GM19035 (cell line): ENCODE data around the gene CD79B.
"Not testable (repeated sequence)": the region's sequence is repeated elsewhere in the genome, so short reads cannot be mapped to it uniquely, and the experiment has no call there.

Experiments
- ATAC-seq: cut with Tn5 transposase; IDR thresholded peaks from one replicate; pipeline ENCODE4 v1.9.1; 2021; ENCODE audit not compliant: unreplicated experiment

Gene CD79B

GRCh38 chr17:63915753-63916152, 16.4 kb downstream of the CD79B start:
- not testable (repeated sequence) for ATAC-seq

GRCh38 chr17:63914471-63914870, 17.7 kb downstream of the CD79B start:
- no peak for ATAC-seq

- ATAC-seq: no peak
Measured at GRCh38 chr17:63911657-63912100, 20.5 kb downstream of the CD79B start.

GRCh38 chr17:63911041-63911635, 21.0 kb downstream of the CD79B start, which contains the start of gene CSHL1:
TSS of gene CSHL1 (minus strand) at chr17:63911258. CDS start at chr17:63911196, 62 bp downstream.
- no peak for ATAC-seq

GRCh38 chr17:63910096-63910495, 22.0 kb downstream of the CD79B start:
- ATAC-seq: no peak

- ATAC-seq: not testable (repeated sequence)
Measured at GRCh38 chr17:63909586-63909985, 22.5 kb downstream of the CD79B start.

GRCh38 chr17:63907161-63907778, 24.9 kb downstream of the CD79B start:
- ATAC-seq: not testable (repeated sequence)

GRCh38 chr17:63904796-63905195, 27.3 kb downstream of the CD79B start:
- not testable (repeated sequence) for ATAC-seq

GRCh38 chr17:63903787-63904201, 28.3 kb downstream of the CD79B start:
- ATAC-seq: not testable (repeated sequence)

- not testable (repeated sequence) for ATAC-seq
Measured at GRCh38 chr17:63901971-63902370, 30.2 kb downstream of the CD79B start.

GRCh38 chr17:63898899-63899798, 33.0 kb downstream of the CD79B start:
- ATAC-seq: not testable (repeated sequence)

GRCh38 chr17:63896524-63897354, 35.4 kb downstream of the CD79B start, which contains the start of gene CSH1:
TSS of gene CSH1 (minus strand) at chr17:63896574. CDS start at chr17:63896511, 63 bp downstream.
- ATAC-seq: not testable (repeated sequence)

- ATAC-seq: not testable (repeated sequence)
Measured at GRCh38 chr17:63894821-63895220, 37.3 kb downstream of the CD79B start.

GRCh38 chr17:63894021-63894420, 38.1 kb downstream of the CD79B start:
- not testable (repeated sequence) for ATAC-seq

GRCh38 chr17:63892316-63893037, 39.7 kb downstream of the CD79B start:
- ATAC-seq: not testable (repeated sequence)

- ATAC-seq: not testable (repeated sequence)
Measured at GRCh38 chr17:63889026-63889848, 42.9 kb downstream of the CD79B start.

- ATAC-seq: not testable (repeated sequence)
Measured at GRCh38 chr17:63885119-63885518, 47.0 kb downstream of the CD79B start.

- ATAC-seq: not testable (repeated sequence)
Measured at GRCh38 chr17:63882626-63883126, 49.5 kb downstream of the CD79B start.
